Neural progenitor cell (in vitro differentiated cells): ENCODE measurements around the gene CBLIF. TPM values are rescaled to one million over a fixed set of nuclear protein-coding genes. Genes with fewer than 3 reads are reported as not detected.
"Not testable (repeated sequence)": the region's sequence is repeated elsewhere in the genome, so short reads cannot be mapped to it uniquely, and the experiment has no call there.

Experiments used
- DNase-seq: peaks from one replicate; pipeline ENCODE4 v3.0.0-alpha.2; 2016; ENCODE audit warnings: low spot score
- H2AFZ ChIP-seq: fragments of 200-600 bp; sonication (generic); replicated peaks from 2 replicates; pipeline ENCODE4 v1.6.1; 2016; ENCODE audit warnings: antibody characterized with exemption
- H3F3A ChIP-seq: fragments of 200-600 bp; sonication (generic); 2 replicates; pipeline ENCODE4 v1.6.1; 2016; ENCODE audit warnings: antibody characterized with exemption, low read depth
- H3K27ac ChIP-seq: fragments of 200-600 bp; sonication (generic); 2 replicates; pipeline ENCODE4 v1.5.1; 2016; ENCODE audit warnings: mild to moderate bottlenecking
- H3K27me3 ChIP-seq: fragments of 200-600 bp; sonication (generic); 2 replicates; pipeline ENCODE4 v1.6.1; 2016; ENCODE audit warnings: mild to moderate bottlenecking, moderate library complexity
- H3K36me3 ChIP-seq: fragments of 200-600 bp; sonication (generic); 2 replicates; pipeline ENCODE4 v1.5.1; 2016
- H3K4me1 ChIP-seq: fragments of 200-600 bp; sonication (generic); 2 replicates; pipeline ENCODE4 v1.6.1; 2016; ENCODE audit warnings: mixed run types
- H3K4me2 ChIP-seq: fragments of 200-600 bp; sonication (generic); 2 replicates; pipeline ENCODE4 v1.6.1; 2016
- H3K4me3 ChIP-seq: fragments of 200-600 bp; sonication (generic); 2 replicates; pipeline ENCODE4 v1.5.1; 2016
- H3K79me2 ChIP-seq: fragments of 200-600 bp; sonication (generic); 2 replicates; pipeline ENCODE4 v1.6.1; 2016; ENCODE audit warnings: low read depth
- H3K9ac ChIP-seq: fragments of 200-600 bp; sonication (generic); 2 replicates; pipeline ENCODE4 v1.6.1; 2016
- H3K9me3 ChIP-seq: fragments of 200-600 bp; sonication (generic); 2 replicates; pipeline ENCODE4 v1.5.1; 2016; ENCODE audit warnings: low read depth
- H4K20me1 ChIP-seq: fragments of 200-600 bp; sonication (generic); 2 replicates; pipeline ENCODE4 v1.6.1; 2016; ENCODE audit warnings: low read depth
- H3K27ac Mint-ChIP-seq: 3 replicates; pipeline ENCODE4 v1.8.0; 2021; ENCODE audit warnings: mixed read lengths
- H3K27me3 Mint-ChIP-seq: 2 replicates; pipeline ENCODE4 v1.8.0; 2022; ENCODE audit warnings: low read depth, mild to moderate bottlenecking, inconsistent platforms, moderate library complexity, mixed read lengths; ENCODE audit not compliant: insufficient read depth
- H3K36me3 Mint-ChIP-seq: 3 replicates; pipeline ENCODE4 v1.8.0; 2021; ENCODE audit warnings: mixed read lengths
- H3K4me1 Mint-ChIP-seq: 3 replicates; pipeline ENCODE4 v1.8.0; 2021; ENCODE audit warnings: mixed read lengths
- H3K4me3 Mint-ChIP-seq: 3 replicates; pipeline ENCODE4 v1.8.0; 2021; ENCODE audit warnings: mild to moderate bottlenecking, moderate library complexity, mixed read lengths
- H3K9me3 Mint-ChIP-seq: 3 replicates; pipeline ENCODE4 v1.8.0; 2020; ENCODE audit warnings: mixed read lengths
- CTCF ChIP-seq: fragments of 200-600 bp; sonication (generic); IDR thresholded peaks from 2 replicates; pipeline ENCODE4 v1.5.1; 2017; ENCODE audit warnings: antibody characterized with exemption, mild to moderate bottlenecking
- EZH2 ChIP-seq: fragments of 200-600 bp; sonication (generic); IDR thresholded peaks from 2 replicates; pipeline ENCODE4 v1.6.1; 2017; ENCODE audit warnings: antibody characterized with exemption, mild to moderate bottlenecking, moderate library complexity
- EZH2phosphoT487 ChIP-seq: fragments of 200-600 bp; sonication (generic); IDR thresholded peaks from 2 replicates; pipeline ENCODE4 v1.6.1; 2017; ENCODE audit warnings: antibody characterized with exemption
- total RNA-seq: library from RNA; depleted of rRNA; stranded (reverse); fragments of >200 nt; gene quantifications from 2 replicates; pipeline ENCODE4 v1.2.3, GENCODE V29; 2015; ENCODE audit warnings: low replicate concordance

Gene CBLIF
- total RNA-seq, 1 donor from 2014 or later, result not detected

GRCh38 chr11:59849129-59849528 lies 3.8 kb upstream of the CBLIF start:
- no peaks in the 10 kb centered on the region for H4K20me1 ChIP-seq
- no peaks in the 10 kb centered on the region for H3K79me2 ChIP-seq
- H3F3A ChIP-seq, result no peaks in the 10 kb centered on the region
- no peak overlapping the region for H2AFZ ChIP-seq
- no peak for TF ChIP-seq CTCF
- no peak for TF ChIP-seq EZH2
- no peak for TF ChIP-seq EZH2phosphoT487
- H3K4me3 ChIP-seq, result no peak overlapping the region
- no peaks in the 10 kb centered on the region for H3K27me3 ChIP-seq
- Mint-ChIP-seq H3K4me1 (no peaks in the 10 kb centered on the region), H3K9me3 (no peaks in the 10 kb centered on the region), H3K4me3 (no peak overlapping the region), H3K27me3 (no peaks in the 10 kb centered on the region), H3K27ac (no peak overlapping the region), H3K36me3 (no peaks in the 10 kb centered on the region)
- no peaks in the 10 kb centered on the region for H3K9me3 ChIP-seq
- no peak overlapping the region for H3K4me2 ChIP-seq
- no peaks in the 10 kb centered on the region for H3K36me3 ChIP-seq
- no peak for DNase-seq
- H3K27ac ChIP-seq, result no peak overlapping the region
- no peaks in the 10 kb centered on the region for H3K4me1 ChIP-seq
- H3K9ac ChIP-seq, result no peak overlapping the region

DNA sequence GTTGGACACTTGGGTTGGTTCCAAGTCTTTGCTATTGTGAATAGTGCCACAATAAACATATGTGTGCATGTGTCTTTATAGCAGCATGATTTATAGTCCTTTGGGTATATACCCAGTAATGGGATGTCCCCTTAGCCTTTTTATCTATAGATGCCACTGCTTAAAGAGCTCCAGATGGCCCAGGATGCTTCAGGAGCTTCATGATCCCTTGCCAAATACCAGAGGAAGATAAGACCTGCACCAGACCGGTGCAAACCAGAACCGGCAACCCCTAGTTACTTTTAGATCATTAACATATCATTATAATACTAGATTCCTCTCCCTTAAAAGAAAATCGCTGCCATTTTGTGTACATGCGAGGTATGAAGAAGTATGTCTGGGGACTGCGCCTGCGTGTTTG lies 3.1 kb upstream of the CBLIF start:
- H3K36me3 Mint-ChIP-seq, H3K4me2 ChIP-seq, H3K27me3 Mint-ChIP-seq, H3K4me3 Mint-ChIP-seq, H2AFZ ChIP-seq, H3K9me3 ChIP-seq, H3K9ac ChIP-seq, H3K4me3 ChIP-seq, H3K79me2 ChIP-seq, H3K36me3 ChIP-seq, DNase-seq, H3F3A ChIP-seq, H4K20me1 ChIP-seq, H3K9me3 Mint-ChIP-seq, H3K4me1 Mint-ChIP-seq, H3K4me1 ChIP-seq, H3K27ac Mint-ChIP-seq, H3K27ac ChIP-seq, H3K27me3 ChIP-seq: not testable (repeated sequence)

- no peaks in the 10 kb centered on the region for H3K9me3 Mint-ChIP-seq
- Histone ChIP-seq H4K20me1 (no peaks in the 10 kb centered on the region), H3K4me3 (no peak overlapping the region), H2AFZ (no peak overlapping the region), H3K9me3 (no peaks in the 10 kb centered on the region), H3K27ac (no peak overlapping the region), H3K36me3 (no peaks in the 10 kb centered on the region), H3K27me3 (no peaks in the 10 kb centered on the region), H3K9ac (no peak overlapping the region), H3K79me2 (no peaks in the 10 kb centered on the region), H3K4me2 (no peak overlapping the region), H3K4me1 (no peaks in the 10 kb centered on the region), H3F3A (no peaks in the 10 kb centered on the region)
- H3K4me3 Mint-ChIP-seq, result no peak overlapping the region
- no peak overlapping the region for H3K27ac Mint-ChIP-seq
- no peaks in the 10 kb centered on the region for H3K36me3 Mint-ChIP-seq
- H3K4me1 Mint-ChIP-seq, result no peaks in the 10 kb centered on the region
- TF ChIP-seq EZH2, result no peak
- TF ChIP-seq CTCF, result no peak
- no peak for TF ChIP-seq EZH2phosphoT487
- DNase-seq, result no peak
- H3K27me3 Mint-ChIP-seq, result peaks cover 4% of the 10 kb centered on the region
These were observed 2.3 kb upstream of the CBLIF start for GRCh38 chr11:59847626-59848025.

GRCh38 chr11:59846556-59846955 lies 1.3 kb upstream of the CBLIF start:
- no peak overlapping the region for H3K27ac Mint-ChIP-seq
- no peak overlapping the region for H3K9ac ChIP-seq
- H3K4me1 Mint-ChIP-seq, result no peaks in the 10 kb centered on the region

More at GRCh38 chr11:59846556-59846955, 1.3 kb upstream of the CBLIF start:
- no peaks in the 10 kb centered on the region for H3K36me3 Mint-ChIP-seq
- Histone ChIP-seq H3K4me1 (no peaks in the 10 kb centered on the region), H2AFZ (no peak overlapping the region), H3K27me3 (no peaks in the 10 kb centered on the region), H3K4me2 (no peak overlapping the region), H3K79me2 (no peaks in the 10 kb centered on the region), H3F3A (no peaks in the 10 kb centered on the region), H3K36me3 (no peaks in the 10 kb centered on the region), H4K20me1 (no peaks in the 10 kb centered on the region), H3K4me3 (no peak overlapping the region), H3K9me3 (no peaks in the 10 kb centered on the region), H3K27ac (no peak overlapping the region)
- no peak overlapping the region for H3K4me3 Mint-ChIP-seq
- H3K27me3 Mint-ChIP-seq, result peaks cover 4% of the 10 kb centered on the region
- DNase-seq, result no peak
- H3K9me3 Mint-ChIP-seq, result no peaks in the 10 kb centered on the region
- no peak for TF ChIP-seq CTCF
- no peak for TF ChIP-seq EZH2
- TF ChIP-seq EZH2phosphoT487, result no peak
